Pulmonary artery endothelial cell (primary cell): ENCODE measurements around the gene HADHA. TPM values are rescaled to one million over a fixed set of nuclear protein-coding genes. Genes with fewer than 3 reads are reported as not detected.

Source experiments
- DNase-seq: peaks from one replicate; pipeline ENCODE4 v3.0.0-alpha.2; 2011; ENCODE audit warnings: low read depth, low spot score
- total RNA-seq: library from RNA; depleted of rRNA; stranded (reverse); fragments of >200 nt; gene quantifications from 2 replicates; pipeline ENCODE4 v1.2.3, GENCODE V29; 2014

Gene HADHA
- total RNA-seq, 1 donor from 2014 or later, result 200 TPM

DNA sequence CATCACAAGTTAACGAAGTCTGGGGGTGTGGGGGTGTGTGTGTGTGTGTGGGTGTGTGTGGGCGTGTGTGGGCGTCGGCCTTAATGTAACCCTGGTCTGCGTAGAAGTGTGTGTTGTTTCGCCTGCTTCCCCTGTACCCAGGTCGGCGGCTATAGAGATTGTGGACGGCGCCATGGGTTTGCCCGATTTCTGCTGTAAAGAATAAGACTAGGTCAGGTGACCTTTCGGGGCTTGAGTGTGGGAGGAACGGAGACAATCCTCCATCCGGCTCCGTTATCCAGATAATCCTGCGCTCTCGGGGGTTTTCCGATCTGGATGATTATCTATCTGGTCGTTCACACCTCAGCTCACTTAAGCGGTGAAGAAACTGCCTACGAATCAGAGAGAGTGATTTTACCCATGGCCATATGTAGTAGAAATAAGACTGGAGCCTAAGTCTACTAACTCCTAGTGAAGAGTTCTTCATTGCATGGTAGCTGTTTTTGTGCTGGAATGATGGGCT is 850 bp upstream of the HADHA start:
- DNase-seq, result no peak

DNA sequence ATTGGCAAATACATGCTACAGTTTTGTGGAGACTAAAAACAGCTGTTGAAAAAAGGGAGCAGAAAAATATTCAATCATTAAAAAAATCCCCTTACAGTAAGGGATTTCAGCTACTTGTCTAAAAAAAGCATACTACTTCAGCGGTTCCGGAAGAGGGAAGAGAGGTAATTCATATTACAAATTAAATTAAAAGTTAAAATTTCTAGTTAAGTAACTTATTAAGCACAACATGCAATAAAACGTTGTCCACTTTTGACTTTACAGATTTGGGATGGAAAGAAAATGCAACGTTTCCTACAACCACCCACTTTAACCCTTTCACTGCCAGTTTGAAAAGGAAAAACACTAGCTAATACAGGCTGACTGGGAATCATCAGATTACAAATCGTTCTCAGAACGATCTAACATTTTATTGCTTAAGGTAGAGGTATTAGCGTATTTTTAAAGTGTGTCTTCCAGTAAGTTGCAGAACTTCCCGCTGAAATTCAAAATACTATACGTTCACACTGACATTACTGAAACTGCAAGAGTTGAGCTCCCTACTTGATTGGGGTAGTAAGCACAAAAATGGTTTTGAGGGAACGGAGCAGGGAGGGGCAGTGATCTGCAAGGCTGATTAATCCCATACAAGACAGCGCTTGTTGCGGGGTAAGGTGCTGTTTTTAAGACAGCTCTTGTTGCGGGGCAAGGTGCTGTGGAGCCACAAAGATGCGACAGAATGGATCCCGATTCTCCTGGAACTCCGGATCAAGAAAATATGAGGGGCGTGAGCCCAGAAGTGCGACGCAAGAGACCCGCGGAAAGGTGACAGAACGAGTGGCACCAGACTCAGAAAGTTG is 743 bp downstream of the HADHA start:
- no peak for DNase-seq

DNA sequence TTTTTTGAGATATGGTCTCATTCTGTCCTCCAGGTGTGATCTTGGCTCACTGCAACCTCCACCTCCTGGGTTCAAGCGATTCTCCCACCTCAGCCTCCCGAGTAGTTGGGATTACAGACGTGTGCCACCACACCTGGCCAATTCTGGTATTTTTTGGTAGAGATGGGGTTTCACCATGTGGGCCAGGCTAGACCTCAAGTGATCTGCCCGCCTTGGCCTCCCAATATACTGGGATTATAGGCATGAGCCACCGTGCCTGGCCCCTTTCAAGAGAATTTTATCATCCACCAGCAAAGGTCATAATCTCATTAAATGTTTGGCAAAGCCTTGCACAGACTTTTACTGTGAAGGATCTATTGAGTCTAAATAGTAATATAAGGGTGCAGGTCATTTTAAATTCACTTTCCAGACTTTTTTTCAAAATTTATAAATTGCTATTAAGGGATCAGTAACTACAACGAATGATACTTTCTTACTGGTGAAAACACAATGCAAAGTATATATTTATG is 2.5 kb downstream of the HADHA start:
- no peak for DNase-seq

DNA sequence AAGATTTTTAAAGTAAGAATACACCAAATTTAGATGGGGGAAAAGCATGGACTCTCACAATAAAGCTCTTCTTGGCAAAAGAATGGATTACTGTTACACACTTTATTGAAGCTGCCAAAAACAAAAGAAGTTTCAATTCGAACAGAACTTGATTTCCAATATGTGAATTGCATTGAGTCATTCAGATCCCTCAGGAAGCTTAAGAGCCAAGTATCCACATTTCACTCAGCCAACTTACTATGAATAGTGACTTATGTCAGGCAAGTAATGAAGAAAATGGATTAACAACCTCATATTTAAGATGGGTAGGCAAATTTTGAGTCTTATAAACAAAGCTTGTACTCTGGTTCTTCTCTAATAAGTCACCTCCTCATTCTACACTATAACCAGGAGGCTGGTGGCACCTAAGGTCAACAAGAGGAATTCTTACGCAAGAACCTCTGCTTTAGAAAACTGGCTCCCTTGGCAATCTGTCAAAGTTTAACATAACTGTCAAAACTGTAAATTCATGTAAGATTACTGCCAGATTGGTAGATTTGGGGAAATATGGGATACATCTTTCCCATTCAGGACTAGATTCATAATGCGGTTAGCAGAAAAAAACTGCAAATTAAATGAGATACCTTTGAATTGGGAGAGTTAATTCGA is 6.0 kb downstream of the HADHA start:
- DNase-seq, result no peak

DNA sequence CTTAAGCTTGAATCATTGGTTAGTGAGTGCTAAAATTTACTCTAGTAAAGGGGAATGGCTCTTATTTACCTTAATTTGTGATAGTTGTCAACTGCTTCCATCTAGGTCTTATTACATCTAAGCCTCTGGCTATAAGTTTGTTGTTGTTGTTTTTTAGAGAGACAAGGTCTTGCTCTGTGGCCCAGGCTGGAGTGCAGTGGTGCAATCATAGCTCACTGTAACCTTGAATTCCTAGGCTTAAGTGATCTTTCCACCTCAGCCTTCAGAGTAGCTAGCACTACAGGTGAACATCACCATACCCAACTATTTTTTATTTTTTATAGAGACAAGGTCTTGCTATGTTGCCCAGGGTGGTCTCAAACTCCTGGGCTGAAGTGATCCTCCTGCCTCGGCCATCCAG is 6.6 kb downstream of the HADHA start:
- no peak for DNase-seq

DNA sequence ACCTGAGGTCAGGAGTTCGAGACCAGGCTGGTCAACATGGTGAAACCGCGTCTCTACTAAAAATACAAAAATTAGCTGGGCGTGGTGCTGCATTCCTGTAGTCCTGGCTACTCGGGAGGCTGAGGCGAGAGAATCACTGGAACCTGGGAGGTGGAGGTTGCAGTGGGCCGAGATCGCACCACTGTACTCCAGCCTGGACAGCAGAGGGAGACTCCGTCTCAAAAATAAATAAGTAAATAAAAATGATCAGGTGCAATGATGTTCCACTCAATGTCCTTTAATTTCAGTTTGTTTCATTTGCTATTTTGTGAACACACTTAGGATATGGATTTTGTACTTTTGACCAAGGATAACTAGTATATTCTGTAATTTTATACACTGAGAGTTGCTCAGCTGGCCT is 9.3 kb downstream of the HADHA start:
- DNase-seq, result no peak

DNA sequence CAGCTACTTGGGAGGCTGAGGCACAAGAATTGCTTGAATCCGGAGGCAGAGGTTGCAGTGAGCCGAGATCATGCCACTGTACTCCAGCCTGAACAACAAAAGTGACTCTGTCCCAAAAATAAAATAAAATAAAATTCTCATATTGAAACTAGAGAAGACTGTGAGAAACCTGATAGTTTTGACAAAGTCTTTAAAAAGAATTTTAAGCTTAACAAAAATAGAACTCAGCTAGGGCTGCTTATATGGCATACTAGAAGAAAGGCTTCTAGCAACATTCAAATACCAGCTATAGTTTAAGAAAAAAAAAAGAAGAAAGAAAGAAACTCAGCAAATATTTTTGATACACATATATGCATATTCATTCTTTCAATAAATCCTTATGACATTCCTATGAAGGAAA is 13.6 kb downstream of the HADHA start:
- DNase-seq, result no peak

DNA sequence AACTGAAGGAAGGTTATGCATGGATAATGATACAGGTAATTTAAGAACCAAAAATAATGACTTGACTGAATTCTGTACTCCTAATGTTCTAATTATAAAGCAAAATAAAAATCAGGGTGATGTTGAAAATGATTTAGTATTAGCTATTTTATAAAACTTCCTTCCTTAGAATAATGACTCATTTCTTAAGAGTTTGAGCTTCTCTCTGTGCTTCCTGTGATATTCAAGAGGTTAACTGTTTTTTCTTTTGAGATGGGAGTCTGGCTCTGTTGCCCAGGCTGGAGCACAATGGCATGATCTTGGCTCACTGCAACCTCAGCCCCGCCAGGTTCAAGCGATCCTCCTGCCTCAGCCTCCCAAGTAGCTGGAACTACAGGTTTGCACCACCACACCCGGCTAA is 14.8 kb downstream of the HADHA start:
- DNase-seq, result no peak

DNA sequence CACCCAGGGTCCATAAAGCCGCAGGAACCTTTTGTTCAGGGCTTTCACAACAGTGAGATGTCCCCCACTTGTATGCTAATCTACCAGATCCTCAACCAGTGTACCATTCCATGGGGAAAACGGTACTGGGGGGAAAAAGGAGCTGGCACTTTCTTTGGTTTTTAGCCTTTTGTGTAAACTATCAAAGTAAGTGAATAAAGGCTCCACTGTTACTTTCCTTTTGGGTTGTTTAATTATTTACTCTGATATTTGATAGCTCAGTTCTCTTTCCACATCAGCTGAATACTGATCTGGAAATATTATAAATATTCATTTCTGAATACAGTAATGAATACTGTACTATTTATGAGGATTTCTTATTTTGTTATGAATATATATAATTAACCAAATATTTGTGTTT is 20.3 kb downstream of the HADHA start:
- DNase-seq, result no peak

DNA sequence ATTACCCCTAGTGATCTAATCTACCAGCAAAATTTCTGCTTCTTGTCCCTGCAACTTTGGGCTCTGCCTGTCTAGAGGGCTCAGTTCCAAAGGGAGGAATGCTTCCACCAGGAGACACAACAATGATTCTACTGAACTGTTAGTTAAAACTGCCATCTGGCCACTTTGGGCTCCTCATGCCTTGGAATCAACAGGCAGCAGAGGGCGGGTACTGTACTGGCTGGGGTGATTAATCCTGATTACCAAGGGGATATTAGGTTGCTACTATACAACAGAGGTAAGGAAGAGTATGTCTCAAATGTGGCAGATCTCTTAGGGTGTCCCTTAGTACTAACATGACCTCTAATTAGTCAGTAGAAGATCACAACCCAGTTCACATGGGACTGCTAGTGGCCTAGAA is 21.4 kb downstream of the HADHA start:
- DNase-seq, result no peak

DNA sequence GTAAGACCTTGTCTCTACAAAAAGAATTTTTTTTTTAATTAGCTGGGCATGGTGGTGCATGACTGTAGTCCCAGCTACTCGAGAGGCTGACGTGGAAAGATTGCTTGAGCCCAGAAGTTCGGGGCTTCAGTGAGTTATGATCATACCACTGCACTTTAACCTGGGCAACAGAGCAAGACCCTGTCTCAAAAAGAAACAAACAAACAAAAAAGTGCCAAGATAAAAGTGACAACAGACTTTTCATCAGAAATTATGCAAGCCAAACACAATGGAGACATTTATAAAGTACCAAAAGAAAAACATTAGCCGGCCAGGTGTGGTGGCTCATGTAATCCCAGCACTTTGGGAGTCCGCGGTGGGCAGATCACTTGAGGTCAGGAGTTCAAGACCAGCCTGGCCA is 26.7 kb downstream of the HADHA start:
- no peak for DNase-seq

DNA sequence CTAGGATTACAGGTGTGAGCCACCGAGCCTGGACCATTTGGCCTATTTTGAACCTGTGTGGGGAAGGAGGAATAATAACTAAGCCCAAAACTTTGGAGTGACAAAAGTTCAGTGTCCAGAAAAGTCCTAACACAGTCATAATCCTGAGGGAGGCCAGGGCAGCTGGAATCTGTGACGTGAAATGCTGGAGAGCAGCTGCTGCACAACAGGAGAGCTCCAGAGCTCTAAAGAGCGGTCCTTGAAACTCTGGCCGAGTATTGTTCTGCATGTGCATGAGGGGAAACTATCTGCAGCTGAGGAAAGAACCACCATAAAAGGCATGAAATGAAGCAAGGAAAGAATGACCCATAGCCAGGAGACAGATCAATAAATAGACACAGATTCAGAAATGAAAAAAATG is 27.8 kb downstream of the HADHA start:
- no peak for DNase-seq

DNA sequence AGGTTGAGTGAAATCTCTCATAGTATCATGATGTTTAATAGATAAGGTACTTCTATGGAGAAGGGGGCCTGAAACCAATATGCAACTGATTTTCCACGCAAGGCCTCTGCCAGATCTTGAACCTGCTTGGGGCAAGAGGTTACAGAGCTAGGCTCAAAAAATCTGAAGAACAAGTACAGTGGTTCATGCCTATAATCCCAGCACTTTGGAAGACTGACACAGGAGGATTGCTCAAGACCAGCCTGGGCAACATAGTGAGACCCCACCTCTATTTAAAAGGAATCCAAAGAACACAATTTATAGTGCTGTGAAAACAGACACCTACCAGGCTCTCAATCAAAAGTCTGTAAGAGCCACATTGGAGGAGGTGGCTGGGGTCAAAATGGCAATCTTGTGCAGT is 28.6 kb downstream of the HADHA start:
- no peak for DNase-seq

DNA sequence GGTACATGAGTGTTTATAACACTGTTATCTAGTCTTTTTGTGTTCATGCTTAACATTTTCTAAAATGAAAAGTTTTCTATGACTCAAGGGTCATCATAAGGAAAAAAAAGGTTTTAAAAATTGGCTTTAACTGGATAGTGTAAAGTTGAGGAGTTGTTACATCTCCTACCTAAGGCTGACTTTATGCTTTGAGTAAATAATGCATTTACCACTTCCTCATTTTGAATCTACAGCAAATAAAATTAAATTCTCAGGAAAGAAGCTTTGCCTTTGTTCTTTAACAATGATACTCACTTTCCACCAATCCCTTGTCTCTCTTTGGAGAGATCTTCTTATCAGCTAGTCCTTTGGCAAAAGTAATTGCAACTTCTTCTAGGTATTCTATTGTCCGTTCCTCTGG is 29.7 kb downstream of the HADHA start:
- no peak for DNase-seq

DNA sequence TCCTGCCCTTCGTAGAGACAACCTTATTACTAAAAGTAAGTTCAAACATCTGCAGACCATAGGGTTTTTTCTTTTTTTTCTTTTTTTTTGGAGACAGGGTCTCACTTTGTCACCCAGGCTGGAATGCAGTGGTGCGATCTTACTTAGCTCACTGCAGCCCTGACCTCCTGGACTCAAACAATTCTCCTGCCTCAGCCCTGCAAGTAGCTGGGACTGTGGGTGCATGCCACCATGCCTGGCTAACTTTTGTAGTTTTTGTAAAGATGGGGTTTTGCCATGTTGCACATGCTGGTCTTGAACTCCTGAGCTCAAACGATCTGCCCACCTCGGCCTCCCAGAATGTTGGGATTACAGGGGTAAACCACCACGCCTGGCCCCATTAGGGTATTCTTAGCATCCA is 32.4 kb downstream of the HADHA start:
- DNase-seq, result no peak

DNA sequence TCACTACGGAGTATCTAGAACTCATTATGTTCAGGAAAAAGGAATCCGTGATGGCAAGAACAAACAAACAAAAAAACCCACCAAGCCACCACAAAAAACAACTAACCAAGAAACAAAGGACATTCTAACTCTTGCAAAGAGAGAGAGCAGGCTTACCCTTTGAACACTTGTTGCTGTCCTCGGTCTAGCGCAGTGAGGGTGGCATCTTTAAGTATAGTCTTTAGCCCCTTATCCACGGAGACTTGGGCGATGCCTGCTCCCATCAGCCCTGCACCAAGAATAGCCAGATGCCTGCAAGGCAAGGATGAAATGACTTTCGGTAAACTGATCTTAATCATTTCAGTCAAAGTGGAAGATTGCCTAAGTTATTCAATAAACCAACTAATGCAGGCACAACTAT is 40.5 kb downstream of the HADHA start:
- no peak for DNase-seq

DNA sequence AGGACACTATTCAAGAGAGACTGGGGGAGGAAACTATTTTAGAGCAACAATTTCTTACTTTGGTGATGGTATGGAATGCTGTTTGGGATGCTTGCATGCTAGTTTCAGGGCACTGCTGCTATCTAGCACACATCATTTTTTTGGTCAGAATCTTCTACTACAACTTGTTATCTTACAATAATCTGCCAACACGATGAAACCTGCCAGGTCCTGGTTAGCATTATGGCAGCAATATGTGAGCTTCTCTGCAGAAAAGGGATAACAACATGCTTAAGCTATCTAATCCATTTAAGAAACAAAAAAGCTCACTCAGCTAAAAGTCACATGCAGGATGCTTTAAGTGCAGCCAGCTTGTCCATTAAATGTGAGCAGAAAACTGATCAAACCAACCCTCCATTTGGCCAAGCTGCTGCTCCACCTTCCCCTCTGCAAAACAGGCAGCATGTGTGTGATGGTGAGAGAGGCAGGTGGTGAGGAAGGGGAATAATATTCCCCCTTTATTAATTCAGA is 41.4 kb downstream of the HADHA start:
- no peak for DNase-seq

DNA sequence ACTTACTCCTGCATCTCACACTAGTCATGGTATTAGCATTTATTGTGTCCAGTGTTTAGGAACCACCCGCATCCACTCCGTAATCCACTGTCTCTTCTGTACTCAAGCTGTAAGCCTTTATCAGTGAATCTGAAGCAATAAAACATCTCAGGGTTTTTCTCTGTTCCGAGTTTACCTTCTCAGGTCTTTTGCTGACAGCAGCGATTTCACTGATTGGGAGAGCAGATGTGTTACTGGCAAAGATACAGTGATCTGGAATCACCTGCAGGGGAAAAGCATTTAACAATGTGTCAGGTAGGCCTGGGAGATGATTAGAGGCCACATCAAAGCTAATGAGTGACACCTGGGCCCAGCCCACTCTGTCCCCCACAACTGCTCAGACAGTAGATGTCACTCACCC is 46.9 kb downstream of the HADHA start:
- DNase-seq, result no peak

DNA sequence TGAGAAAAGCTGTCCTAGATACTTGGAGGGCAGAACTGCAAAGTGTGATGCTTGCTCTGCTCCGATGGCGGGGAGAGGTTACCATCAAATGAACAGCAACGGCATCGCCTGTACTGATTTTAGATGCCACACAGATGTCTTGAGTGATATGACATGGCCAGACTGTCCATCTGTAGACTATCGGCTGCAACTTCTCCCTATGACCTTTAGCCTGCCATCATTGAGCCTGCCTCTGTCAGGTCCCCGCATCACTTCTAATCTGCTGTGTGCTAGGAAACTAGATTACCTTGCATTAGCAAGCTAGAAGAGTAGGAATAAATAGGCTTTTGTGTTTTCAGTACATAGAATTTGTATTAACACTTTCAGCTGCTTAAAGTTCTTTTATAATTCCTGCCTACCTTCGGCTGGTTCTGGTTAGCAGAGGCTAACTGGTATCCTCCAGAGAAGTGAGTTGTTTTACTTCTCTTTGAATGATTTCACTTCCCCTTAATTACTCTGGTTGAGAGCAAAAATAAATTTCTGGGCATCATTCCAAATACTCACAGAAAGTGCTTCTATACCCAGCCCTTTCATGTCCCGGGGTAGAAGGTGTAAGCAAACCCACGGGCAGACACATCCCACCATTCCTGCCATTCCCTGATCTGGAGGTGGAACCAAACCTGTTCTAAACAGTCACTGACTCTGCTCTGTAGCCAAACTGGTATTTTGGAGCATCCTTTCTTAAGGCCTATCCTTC is 47.6 kb downstream of the HADHA start:
- DNase-seq, result no peak

DNA sequence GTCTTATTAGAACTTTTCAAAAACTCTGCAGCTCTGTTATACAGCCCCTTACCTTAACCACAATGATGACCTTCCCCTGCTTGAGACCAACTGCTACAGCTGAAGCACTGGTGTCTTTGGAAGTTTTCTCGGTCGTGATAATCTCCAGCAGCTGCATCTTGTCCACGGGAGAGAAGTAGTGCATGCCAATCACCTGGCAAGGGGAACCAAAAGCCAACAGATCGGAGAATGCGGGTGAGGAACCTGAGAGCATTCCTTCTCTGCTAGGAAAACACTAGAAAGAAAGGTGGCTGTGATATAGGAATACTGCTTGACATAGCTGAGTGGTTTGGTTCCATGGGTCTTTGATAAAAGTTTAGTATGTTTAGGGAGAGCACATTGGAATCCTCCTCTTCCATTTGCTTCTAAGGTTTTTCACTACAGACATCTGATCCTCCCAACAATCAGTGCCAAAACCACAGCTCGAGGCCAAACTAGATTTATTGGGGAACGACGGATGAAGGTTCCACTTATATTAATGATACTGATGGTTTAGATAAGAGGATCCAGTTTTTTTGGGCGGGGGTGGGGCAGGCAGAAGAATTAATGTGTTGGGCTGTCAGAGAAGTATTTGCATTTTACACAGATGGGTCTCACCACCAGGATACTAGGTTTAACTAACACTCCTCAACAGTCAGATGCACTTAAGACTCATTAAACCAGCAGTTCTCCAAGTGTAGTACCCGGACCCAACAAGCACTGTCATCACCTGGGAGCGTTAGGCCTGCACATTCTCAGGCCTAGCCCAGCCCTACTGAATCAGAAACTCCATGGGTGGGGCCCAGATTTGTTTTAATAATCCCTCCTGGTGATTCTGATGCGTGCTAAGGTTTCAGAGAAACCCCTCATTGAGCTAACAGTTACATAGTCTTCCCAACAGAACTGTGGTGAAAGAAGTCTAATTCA is 49.1 kb downstream of the HADHA start:
- DNase-seq, result no peak
